ENCODE results near the gene MALL. TPM values are rescaled to one million over a fixed set of nuclear protein-coding genes. Genes with fewer than 3 reads are reported as not detected.

The MALL gene
- total RNA-seq (2022; extraction: Qiagen RNA extraction) = 115 to 148 TPM (median 127 TPM) in 5 replicates

DNA sequence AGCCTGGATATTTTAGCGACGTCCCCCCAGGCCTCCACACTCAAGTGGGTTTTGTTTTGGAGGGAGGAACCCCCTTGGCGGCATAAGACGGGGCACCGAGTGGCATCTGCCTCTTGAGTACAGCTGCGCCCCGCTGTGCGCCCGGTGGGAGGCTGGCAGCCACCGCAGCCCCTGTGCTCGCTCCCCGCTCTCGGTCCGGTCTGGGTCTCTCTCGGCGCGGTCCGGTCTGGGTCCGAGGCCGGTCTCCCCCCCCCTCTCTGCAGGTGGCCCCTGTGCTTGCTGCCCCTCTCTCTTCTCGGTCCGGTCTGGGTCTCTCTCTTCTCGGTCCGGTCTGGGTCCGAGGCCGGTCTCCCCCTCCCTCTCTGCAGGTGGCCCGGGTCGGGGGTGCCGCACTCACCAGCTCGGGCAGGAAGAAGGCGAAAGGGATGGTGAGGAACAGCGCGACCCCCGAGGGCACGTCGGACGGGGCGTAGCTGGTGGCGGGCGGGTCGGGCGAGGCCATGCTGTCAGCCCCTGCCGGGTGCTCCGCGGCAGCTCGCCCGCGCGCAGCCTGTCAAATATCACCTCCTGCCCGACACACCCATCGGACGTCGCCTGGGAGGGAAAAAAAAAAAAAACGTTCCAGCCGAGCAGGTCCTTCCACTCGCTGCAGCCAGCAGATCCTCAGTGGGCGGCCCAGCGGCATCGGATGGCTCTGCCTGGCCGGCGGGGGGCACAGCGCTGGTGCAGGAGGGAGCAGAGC is at the start of gene MALL:
MALL (minus strand) TSS at position 532 of the 742 bp plus-strand sequence; CDS start at position 502, 30 bp downstream.

Other genes starting within 250 kb of the MALL start
- gene LIMS3, start 217.1 kb downstream of the MALL start, total RNA-seq (2022; extraction: Qiagen RNA extraction) = not detected in 5 replicates
- 6.7 to 7.2 TPM (median 6.9 TPM) in 5 replicates for gene NPHP1, start 89.2 kb upstream of the MALL start, total RNA-seq (2022; extraction: Qiagen RNA extraction)
- gene MTLN, start 96.7 kb upstream of the MALL start, total RNA-seq (2022; extraction: Qiagen RNA extraction) = 119 to 138 TPM (median 124 TPM) in 5 replicates